ENCODE data around the gene HTRA1. TPM values are rescaled to one million over a fixed set of nuclear protein-coding genes. Genes with fewer than 3 reads are reported as not detected.

Gene HTRA1
- total and polyA plus RNA-seq, 2 of the 4 experiments (the other 2 are of a cell fraction): 28.5 to 108 TPM

GRCh38 chr10:122541541-122542002 lies 80.2 kb downstream of the HTRA1 start:
- H3K36me3 ChIP-seq (ENCODE audit: control insufficient read depth, insufficient read depth, low read length): no peaks in the 10 kb centered on the region
- POLR2A ChIA-PET (ENCODE audit: unreplicated experiment): no interaction called here
- H2BK120ac ChIP-seq (ENCODE audit: low read depth, low read length): no peak overlapping the region
- no peaks in the 10 kb centered on the region for H4K20me1 ChIP-seq (ENCODE audit: insufficient read depth, low read length)
- H3K27ac ChIP-seq (ENCODE audit: insufficient read depth, low read length): no peak overlapping the region
- no peak overlapping the region for H3K23ac ChIP-seq (ENCODE audit: low read depth, low read length)
- H2AK5ac ChIP-seq (ENCODE audit: low read depth, low read length): no peak overlapping the region
- no peak overlapping the region for H3K18ac ChIP-seq (ENCODE audit: low read depth, low read length)
- TF ChIP-seq RCOR1 (IDR thresholded peaks at IDR 0.05; ENCODE audit: insufficient replicate concordance, low read length): no peak
- TF ChIP-seq BHLHE40 (IDR thresholded peaks at IDR 0.05; ENCODE audit: low read depth, low read length): no peak
- TF ChIP-seq CEBPB (IDR thresholded peaks at IDR 0.05; ENCODE audit: low read depth, low read length): no peak
- no peak for TF ChIP-seq ELK1 (IDR thresholded peaks at IDR 0.05; ENCODE audit: borderline replicate concordance, low read depth, low read length)
- TF ChIP-seq CTCF (conservative IDR thresholded peaks at IDR 0.05; ENCODE audit: low read depth, low read length): no peak
- TF ChIP-seq MAZ (IDR thresholded peaks at IDR 0.05; ENCODE audit: borderline replicate concordance, low read depth, low read length): no peak
- TF ChIP-seq CHD1 (IDR thresholded peaks at IDR 0.05; ENCODE audit: low read depth, low read length): no peak
- TF ChIP-seq NFE2L2 (IDR thresholded peaks at IDR 0.05; ENCODE audit: low read depth, low read length): no peak
- no peak for TF ChIP-seq SMC3 (IDR thresholded peaks at IDR 0.05; ENCODE audit: low read depth, low read length)
- no peak for TF ChIP-seq MAFK (IDR thresholded peaks at IDR 0.05; ENCODE audit: low read depth, low read length)
- no peak for TF ChIP-seq RAD21 (IDR thresholded peaks at IDR 0.05; ENCODE audit: low read length)
- TF ChIP-seq POLR2A (IDR thresholded peaks at IDR 0.05; ENCODE audit: low read depth, low read length): no peak
- TF ChIP-seq MXI1 (IDR thresholded peaks at IDR 0.05; ENCODE audit: borderline replicate concordance, low read depth, low read length): no peak
- TF ChIP-seq USF2 (IDR thresholded peaks at IDR 0.05; ENCODE audit: low read depth, low read length): no peak
- no peak for TF ChIP-seq FOS (IDR thresholded peaks at IDR 0.05; ENCODE audit: low read depth, low read length)
- no peak for TF ChIP-seq RFX5 (IDR thresholded peaks at IDR 0.05; ENCODE audit: low read depth, low read length)
- no peak overlapping the region for H2BK5ac ChIP-seq (ENCODE audit: low read depth, low read length, poor library complexity, severe bottlenecking)
- in situ Hi-C loops (cut with MboI; ENCODE audit: low sequenced_read_pairs): no loop called here
- H3K56ac ChIP-seq (ENCODE audit: extremely low read depth, insufficient read depth, low read length): no peak overlapping the region
- H4K8ac ChIP-seq (ENCODE audit: low read depth in 2 of 2, low read length in 2 of 2): no peak overlapping the region
- H4K5ac ChIP-seq (ENCODE audit: low read depth, low read length): no peak overlapping the region
- H2BK15ac ChIP-seq (ENCODE audit: low read depth, low read length): no peak overlapping the region
- no peaks in the 10 kb centered on the region for H3K9me1 ChIP-seq (ENCODE audit: insufficient read depth, low read length)
- H3K9ac ChIP-seq (ENCODE audit: low read depth, low read length): no peak overlapping the region
- no peak overlapping the region for H3K14ac ChIP-seq (replicated peaks; ENCODE audit: low read depth, low read length)
- BruUV-seq (replicated peaks): no TSS peak
- H2AK9ac ChIP-seq (replicated peaks; ENCODE audit: low read depth, low read length, poor library complexity): no peak overlapping the region
- DNase-seq (no peak), ATAC-seq (ENCODE audit: low read depth) (no peak)
- no peak overlapping the region for H3K4ac ChIP-seq (ENCODE audit: low read depth, low read length)
- H3K4me2 ChIP-seq (ENCODE audit: low read depth, low read length): no peak overlapping the region
- H3K9me3 ChIP-seq (ENCODE audit: control insufficient read depth, insufficient read depth, low read length): no peaks in the 10 kb centered on the region
- no CpG with 5 or more reads among the region's 4 CpGs for WGBS, 2 experiments (ENCODE audit: extremely low coverage in 2 of 2, insufficient read length in 1 of 2)
- intact Hi-C loops (cut with micrococcal nuclease): no loop called here
- no peak overlapping the region for H4K91ac ChIP-seq (ENCODE audit: insufficient read depth, low read depth, low read length)
- CTCF ChIA-PET: no interaction called here
- no peaks in the 10 kb centered on the region for H3K4me1 ChIP-seq (ENCODE audit: control insufficient read depth, insufficient read depth, low read length)
- H3K4me3 ChIP-seq (ENCODE audit: insufficient read depth, low read depth, low read length): no peak overlapping the region
- no peaks in the 10 kb centered on the region for H3K79me1 ChIP-seq (ENCODE audit: low read depth in 1 of 2, low read length in 2 of 2)
- no peak overlapping the region for H2BK20ac ChIP-seq (ENCODE audit: low read depth, low read length)
- no peak overlapping the region for H2AFZ ChIP-seq (replicated peaks; ENCODE audit: low read length, poor library complexity)
- dilution Hi-C loops (cut with HindIII; ENCODE audit: low sequenced_read_pairs, unreplicated experiment): no loop called here
- peaks cover 11% of the 10 kb centered on the region for H3K27me3 ChIP-seq (ENCODE audit: control insufficient read depth, insufficient read depth, low read length)

Measured in IMR-90 (cell line).